Trophoblast cell (in vitro differentiated cells and primary cell): ENCODE data around the gene OTUB1.

ENCODE experiments used
- DNase-seq, 2 donors: peaks; one replicate each; pipeline ENCODE4 v3.0.0-alpha.2; 2016
- H2AFZ ChIP-seq: 2 replicates; pipeline ENCODE4 v1.6.1; 2013; ENCODE audit warnings: low read length, moderate library complexity, mild to moderate bottlenecking; ENCODE audit not compliant: insufficient read depth, poor library complexity
- H2AK5ac ChIP-seq: 2 replicates; pipeline ENCODE4 v1.6.1; 2013; ENCODE audit warnings: mild to moderate bottlenecking, low read length
- H2BK120ac ChIP-seq: 2 replicates; pipeline ENCODE4 v1.6.1; 2013; ENCODE audit warnings: low read length, mild to moderate bottlenecking, moderate library complexity; ENCODE audit not compliant: insufficient read depth, poor library complexity
- H2BK12ac ChIP-seq: 2 replicates; pipeline ENCODE4 v1.6.1; 2013; ENCODE audit warnings: mild to moderate bottlenecking, low read length, moderate library complexity
- H2BK5ac ChIP-seq: 2 replicates; pipeline ENCODE4 v1.6.1; 2013; ENCODE audit warnings: low read length, low read depth, moderate library complexity, mild to moderate bottlenecking; ENCODE audit not compliant: poor library complexity
- H3K14ac ChIP-seq: 2 replicates; pipeline ENCODE4 v1.6.1; 2013; ENCODE audit warnings: mild to moderate bottlenecking, low read length
- H3K18ac ChIP-seq: 2 replicates; pipeline ENCODE4 v1.6.1; 2013; ENCODE audit warnings: mild to moderate bottlenecking, low read length
- H3K23ac ChIP-seq: 2 replicates; pipeline ENCODE4 v1.6.1; 2013; ENCODE audit warnings: low read length
- H3K27ac ChIP-seq: 2 replicates; pipeline ENCODE4 v1.5.1; 2013; ENCODE audit warnings: low read depth, mild to moderate bottlenecking, inconsistent platforms, low read length, moderate library complexity
- H3K27me3 ChIP-seq: 2 replicates; pipeline ENCODE4 v1.6.1; 2013; ENCODE audit warnings: inconsistent platforms, mild to moderate bottlenecking, low read length, moderate library complexity; ENCODE audit not compliant: insufficient read depth
- H3K36me3 ChIP-seq, 2 experiments: 1 replicate in 1 of 2; 2 replicates in 1 of 2; pipeline ENCODE4 v1.6.1; 2013; ENCODE audit warnings: low read length in 2 of 2, mild to moderate bottlenecking in 2 of 2, moderate library complexity in 1 of 2; ENCODE audit not compliant: insufficient read depth in 2 of 2, control insufficient read depth in 1 of 2
- H3K4ac ChIP-seq: 2 replicates; pipeline ENCODE4 v1.6.1; 2013; ENCODE audit warnings: low read depth, mild to moderate bottlenecking, low read length, moderate library complexity
- H3K4me1 ChIP-seq, 2 experiments: 1 replicate in 1 of 2; 2 replicates in 1 of 2; pipeline ENCODE4 v1.6.1; 2013; ENCODE audit warnings: low read length in 2 of 2, mild to moderate bottlenecking in 2 of 2, moderate library complexity in 1 of 2; ENCODE audit not compliant: insufficient read depth in 2 of 2, control insufficient read depth in 1 of 2
- H3K4me2 ChIP-seq: 2 replicates; pipeline ENCODE4 v1.6.1; 2013; ENCODE audit warnings: inconsistent platforms, mild to moderate bottlenecking, low read length, moderate library complexity
- H3K4me3 ChIP-seq: 2 replicates; pipeline ENCODE4 v1.5.1; 2013; ENCODE audit warnings: mild to moderate bottlenecking, low read depth, low read length, inconsistent platforms
- H3K79me1 ChIP-seq: one replicate; pipeline ENCODE4 v1.6.1; 2013; ENCODE audit warnings: low read length
- H3K79me2 ChIP-seq: 2 replicates; pipeline ENCODE4 v1.6.1; 2013; ENCODE audit warnings: low read length, mild to moderate bottlenecking; ENCODE audit not compliant: control insufficient read depth, insufficient read depth, poor library complexity
- H3K9ac ChIP-seq: 2 replicates; pipeline ENCODE4 v1.6.1; 2013; ENCODE audit warnings: mild to moderate bottlenecking, low read length
- H3K9me3 ChIP-seq: 2 replicates; pipeline ENCODE4 v1.6.1; 2013; ENCODE audit warnings: low read depth, mild to moderate bottlenecking, control low read depth, inconsistent platforms, low read length; ENCODE audit not compliant: insufficient read depth
- H4K12ac ChIP-seq: 2 replicates; pipeline ENCODE4 v1.6.1; 2013; ENCODE audit warnings: low read depth, mild to moderate bottlenecking, low read length, moderate library complexity
- H4K8ac ChIP-seq: 2 replicates; pipeline ENCODE4 v1.6.1; 2013; ENCODE audit warnings: low read depth, mild to moderate bottlenecking, low read length, moderate library complexity
- H4K91ac ChIP-seq: one replicate; pipeline ENCODE4 v1.6.1; 2013; ENCODE audit warnings: low read depth, mild to moderate bottlenecking, low read length, moderate library complexity
- WGBS: extraction: QIAGEN DNeasy Blood & Tissue Kit; methylation state at CpG from one replicate; pipeline ENCODE4 v1.1.7; 2013; ENCODE audit warnings: missing lambda C conversion rate; ENCODE audit not compliant: insufficient read length, insufficient coverage; ENCODE audit errors: extremely low coverage; 5-methylcytosine and 5-hydroxymethylcytosine counted together

Gene OTUB1

GRCh38 chr11:64014356-64014755 is 28.1 kb downstream of the OTUB1 start:
- no peak overlapping the region for H4K91ac ChIP-seq
- H3K4ac ChIP-seq: no peak overlapping the region
- H3K4me3 ChIP-seq: no peak overlapping the region
- H3K79me1 ChIP-seq: no peaks in the 10 kb centered on the region
- no peaks in the 10 kb centered on the region for H3K79me2 ChIP-seq
- H3K27ac ChIP-seq: no peak overlapping the region
- no peak for DNase-seq
- no peak overlapping the region for H4K8ac ChIP-seq
- H3K36me3 ChIP-seq: no peaks in the 10 kb centered on the region
- H3K9ac ChIP-seq: no peak overlapping the region
- no peak overlapping the region for H3K23ac ChIP-seq
- no peak overlapping the region for H2BK5ac ChIP-seq
- peaks cover 2% of the 10 kb centered on the region for H3K9me3 ChIP-seq
- H4K12ac ChIP-seq: no peak overlapping the region
- peaks cover 4 to 5% of the 10 kb centered on the region in 2 experiments for H3K4me1 ChIP-seq
- H2BK12ac ChIP-seq: no peak overlapping the region
- H3K14ac ChIP-seq: no peak overlapping the region
- no peak overlapping the region for H2BK120ac ChIP-seq
- no CpG with 5 or more reads among the region's 11 CpGs for WGBS
- H2AK5ac ChIP-seq: no peak overlapping the region
- H3K4me2 ChIP-seq: no peak overlapping the region
- H2AFZ ChIP-seq: no peak overlapping the region
- H3K18ac ChIP-seq: no peak overlapping the region
- no peaks in the 10 kb centered on the region for H3K27me3 ChIP-seq

- Histone ChIP-seq H3K4ac (no peak overlapping the region), H3K4me3 (no peak overlapping the region), H2BK120ac (no peak overlapping the region), H3K9me3 (peaks cover 2% of the 10 kb centered on the region), H4K8ac (no peak overlapping the region), H3K18ac (no peak overlapping the region), H3K27me3 (no peaks in the 10 kb centered on the region), H2BK12ac (no peak overlapping the region), H2AK5ac (no peak overlapping the region), H3K9ac (no peak overlapping the region), H3K79me2 (no peaks in the 10 kb centered on the region), H3K4me1 (no peaks in the 10 kb centered on the region), H3K4me2 (no peak overlapping the region), H3K14ac (no peak overlapping the region), H4K91ac (no peak overlapping the region), H3K36me3 (no peaks in the 10 kb centered on the region), H2BK5ac (no peak overlapping the region), H4K12ac (no peak overlapping the region), H2AFZ (no peak overlapping the region), H3K79me1 (no peaks in the 10 kb centered on the region), H3K23ac (no peak overlapping the region), H3K27ac (no peak overlapping the region)
- no peak for DNase-seq
- no CpG with 5 or more reads among the region's 20 CpGs for WGBS
Measured at GRCh38 chr11:64015510-64015909, 29.3 kb downstream of the OTUB1 start.

DNA sequence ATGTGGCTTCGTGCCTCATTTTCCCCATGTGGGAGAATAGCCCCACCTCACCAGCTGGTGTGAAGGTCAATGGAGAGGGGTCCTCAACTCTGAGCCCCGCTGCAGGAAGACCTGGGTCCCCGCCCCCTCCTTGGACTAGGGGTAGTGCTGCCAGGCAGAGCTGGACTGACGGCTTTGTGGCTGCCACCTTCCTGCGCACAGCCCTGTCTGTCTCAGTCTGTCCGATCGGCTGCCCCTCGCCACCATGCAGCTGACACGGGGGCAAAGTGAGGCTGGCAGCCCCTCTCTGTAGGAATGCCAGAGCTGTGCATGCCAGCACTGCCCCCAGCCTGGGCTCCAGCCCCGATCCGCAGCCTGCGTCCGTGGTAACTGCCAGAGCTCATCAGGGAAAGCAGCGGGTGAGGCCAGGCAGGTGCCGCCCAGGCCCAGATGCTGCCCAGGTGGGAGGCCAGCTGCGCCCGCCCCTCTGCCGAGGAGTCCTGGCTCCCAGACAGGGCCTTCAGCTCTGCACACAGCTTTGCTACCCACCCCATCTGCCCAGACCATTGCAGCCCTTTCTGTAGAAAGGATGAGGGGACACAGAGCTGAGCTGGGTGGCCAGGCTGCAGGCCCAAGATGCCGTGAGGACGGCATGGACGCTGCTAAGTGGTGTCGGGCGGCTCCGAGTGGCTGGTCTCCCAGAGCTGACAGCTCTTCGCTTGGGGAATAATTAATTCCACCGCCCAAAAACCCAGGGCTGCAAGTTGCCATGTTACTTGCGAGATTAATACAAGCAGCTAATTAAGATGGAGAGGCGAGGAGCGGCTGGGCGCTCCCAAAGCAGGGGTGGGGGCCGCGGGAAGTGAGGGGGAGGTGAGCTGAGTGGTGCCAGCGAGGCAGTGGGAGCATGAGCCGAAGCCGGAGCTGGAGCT is 30.0 kb downstream of the OTUB1 start:
- H3K79me2 ChIP-seq: no peaks in the 10 kb centered on the region
- H3K4ac ChIP-seq: no peak overlapping the region
- DNase-seq: no peak
- H4K12ac ChIP-seq: no peak overlapping the region
- H3K36me3 ChIP-seq: no peaks in the 10 kb centered on the region
- H4K91ac ChIP-seq: no peak overlapping the region
- H3K4me3 ChIP-seq: no peak overlapping the region
- H3K9me3 ChIP-seq: peaks cover 2% of the 10 kb centered on the region
- H2BK120ac ChIP-seq: no peak overlapping the region
- H2BK12ac ChIP-seq: no peak overlapping the region
- no peak overlapping the region for H3K18ac ChIP-seq
- no peak overlapping the region for H2AFZ ChIP-seq
- WGBS: no CpG with 5 or more reads among the region's 35 CpGs
- no peak overlapping the region for H3K23ac ChIP-seq
- no peak overlapping the region for H3K4me2 ChIP-seq
- H3K9ac ChIP-seq: no peak overlapping the region
- no peak overlapping the region for H4K8ac ChIP-seq
- H3K79me1 ChIP-seq: no peaks in the 10 kb centered on the region
- H2AK5ac ChIP-seq: no peak overlapping the region
- H3K14ac ChIP-seq: no peak overlapping the region
- no peaks in the 10 kb centered on the region for H3K27me3 ChIP-seq
- H3K27ac ChIP-seq: no peak overlapping the region
- H2BK5ac ChIP-seq: no peak overlapping the region
- H3K4me1 ChIP-seq: no peaks in the 10 kb centered on the region

- no peak overlapping the region for H3K18ac ChIP-seq
- no peaks in the 10 kb centered on the region for H3K27me3 ChIP-seq
- no peak overlapping the region for H2BK12ac ChIP-seq
- H2BK120ac ChIP-seq: no peak overlapping the region
- no peak overlapping the region for H2AK5ac ChIP-seq
- H4K12ac ChIP-seq: no peak overlapping the region
- H3K23ac ChIP-seq: no peak overlapping the region
- H3K14ac ChIP-seq: no peak overlapping the region
- H4K8ac ChIP-seq: no peak overlapping the region
- no peaks in the 10 kb centered on the region for H3K79me2 ChIP-seq
- H3K4me3 ChIP-seq: no peak overlapping the region
- no peaks in the 10 kb centered on the region for H3K36me3 ChIP-seq
- no peak overlapping the region for H2BK5ac ChIP-seq
- H3K4me2 ChIP-seq: no peak overlapping the region
- H3K4ac ChIP-seq: no peak overlapping the region
- no peak overlapping the region for H3K9ac ChIP-seq
- no peak overlapping the region for H2AFZ ChIP-seq
- no CpG with 5 or more reads among the region's 7 CpGs for WGBS
- H3K4me1 ChIP-seq: no peaks in the 10 kb centered on the region
- no peak for DNase-seq
- H4K91ac ChIP-seq: no peak overlapping the region
- no peaks in the 10 kb centered on the region for H3K79me1 ChIP-seq
- H3K9me3 ChIP-seq: peaks cover 2% of the 10 kb centered on the region
- no peak overlapping the region for H3K27ac ChIP-seq
Measured at GRCh38 chr11:64017945-64018224, 31.6 kb downstream of the OTUB1 start.
